ENCODE data around the gene UGDH.
A peak's percentile ranks its signal among the peaks of the same experiment; 100 is the strongest.
"Not testable (repeated sequence)": the region's sequence is repeated elsewhere in the genome, so short reads cannot be mapped to it uniquely, and the experiment has no call there.

The UGDH gene

DNA sequence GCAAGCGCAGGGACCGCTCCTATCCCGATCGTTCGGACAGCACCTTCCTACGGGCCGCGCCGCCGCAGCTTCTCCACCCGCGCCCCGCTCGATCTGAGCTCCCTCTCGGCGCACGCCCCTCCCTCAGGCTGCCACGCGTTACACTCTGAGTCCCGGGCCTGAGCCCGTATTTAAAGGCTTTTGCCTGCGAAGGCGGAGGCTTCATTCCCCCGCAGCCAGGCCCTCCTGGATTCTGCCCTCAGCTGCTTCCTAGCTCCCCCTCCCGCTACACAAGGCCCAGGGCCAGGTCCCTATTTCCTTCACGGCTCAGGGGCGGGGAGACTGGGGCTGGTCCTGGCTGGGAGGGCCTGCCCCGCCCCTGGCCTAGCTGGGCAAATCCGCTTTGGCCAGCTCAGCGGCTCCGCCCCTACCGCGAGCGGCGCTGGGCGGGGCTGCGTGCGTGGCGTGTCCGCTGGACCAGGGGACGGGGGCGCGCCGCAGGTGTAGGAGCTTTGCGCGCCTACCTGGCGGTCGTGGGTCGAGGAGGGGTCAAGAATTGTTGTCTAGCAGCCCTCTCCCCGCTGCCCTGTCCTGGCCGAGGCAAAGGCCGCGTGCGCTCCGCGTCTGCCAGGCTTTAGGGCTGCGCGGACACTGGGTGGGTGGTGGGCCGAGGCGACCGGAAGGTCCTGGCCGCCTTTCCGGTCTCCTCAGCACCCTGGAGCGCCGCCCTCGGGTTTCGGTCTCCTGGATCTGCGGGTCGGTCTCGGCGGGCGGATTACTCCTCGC lies at the start of gene UGDH:
Gene UGDH, minus strand, starts transcription at position 144 of the 765 bp plus-strand sequence. CDS start 5,927 bp downstream, outside the sequence.
- FAIRE-seq (peak; percentile 88), DNase-seq (ENCODE audit: insufficient read length, low spot score) (peak; percentile 97)

DNA sequence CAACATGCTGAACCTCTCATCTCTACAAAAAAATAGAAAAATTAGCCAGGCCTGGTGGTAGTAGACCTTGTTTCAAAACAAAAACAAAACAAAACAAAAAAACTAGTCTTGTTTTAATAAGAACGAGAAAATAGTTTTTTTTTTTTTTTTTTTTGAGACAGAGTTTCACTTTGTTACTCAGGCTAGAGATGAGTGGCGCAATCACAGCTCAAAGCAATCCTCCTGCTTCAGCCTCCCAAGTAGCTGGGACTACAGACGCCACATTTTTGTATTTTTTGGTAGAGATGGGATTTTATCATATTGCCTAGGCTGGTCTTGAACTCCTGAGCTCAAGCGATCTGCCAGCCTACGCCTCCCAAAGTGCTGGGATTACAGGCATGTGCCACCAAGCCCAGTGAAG lies 47.7 kb upstream of the UGDH start:
- no peak for DNase-seq (ENCODE audit: insufficient read length, low spot score)
- FAIRE-seq, result no peak

DNA sequence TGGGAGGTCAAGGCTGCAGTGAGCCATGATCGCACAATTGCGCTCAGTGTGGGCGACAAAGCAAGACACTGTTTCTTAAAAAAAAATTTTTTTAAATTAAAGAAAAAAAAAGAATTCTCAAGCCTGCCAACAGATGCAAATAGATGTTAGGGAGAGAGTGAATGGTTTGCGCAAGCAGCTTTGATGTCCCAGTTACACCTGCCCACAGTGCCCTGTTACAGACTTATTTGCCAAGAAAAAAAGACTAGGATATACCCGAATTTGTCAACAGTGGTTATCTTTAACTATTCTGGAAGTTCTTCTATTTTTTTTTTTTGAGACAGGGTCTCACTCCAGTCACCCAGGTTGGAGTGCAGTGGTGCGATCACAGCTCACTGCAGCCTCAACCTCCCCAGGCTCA lies 44.3 kb upstream of the UGDH start:
- no peak for DNase-seq (ENCODE audit: insufficient read length, low spot score)
- FAIRE-seq, result no peak

DNA sequence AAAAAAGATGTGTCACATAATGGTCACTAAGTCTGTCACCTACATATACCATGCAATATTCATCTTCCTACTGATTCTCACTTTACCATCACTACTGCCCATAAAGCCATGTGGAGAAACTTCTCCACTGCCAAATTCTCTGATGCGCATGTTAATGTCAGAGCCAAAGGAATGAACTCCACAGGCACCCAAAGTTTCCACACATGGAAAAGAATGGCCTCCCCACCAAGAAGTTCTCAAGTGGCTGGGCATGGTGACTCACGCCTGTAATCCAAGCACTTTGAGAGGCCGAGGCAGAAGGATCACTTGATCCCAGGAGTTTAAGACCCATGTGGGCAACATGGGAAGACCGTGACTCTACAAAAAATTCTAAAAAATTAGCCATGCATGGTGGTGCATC lies 43.8 kb upstream of the UGDH start:
- no peak for FAIRE-seq

DNA sequence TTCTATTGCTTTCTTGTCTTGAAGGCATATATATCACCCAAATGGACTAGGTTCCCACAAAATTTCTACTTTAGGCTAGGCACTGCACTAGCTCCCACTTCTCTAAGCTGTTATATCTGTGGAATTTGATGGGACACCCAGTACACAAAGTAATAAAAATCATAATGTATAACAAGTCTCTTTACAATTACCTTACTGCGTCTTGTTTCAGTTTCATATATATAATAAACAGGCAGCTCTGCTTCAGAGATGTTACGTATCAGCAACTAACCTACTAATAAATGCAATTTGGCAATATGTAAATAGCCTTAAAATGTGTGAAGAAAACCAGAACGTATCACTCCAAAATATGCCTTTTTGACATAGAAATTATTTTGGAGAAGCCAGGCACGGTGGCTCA lies 42.0 kb upstream of the UGDH start:
- no peak for FAIRE-seq
- no peak for DNase-seq (ENCODE audit: insufficient read length, low spot score)

More for the DNA sequence above, 43.8 kb upstream of the UGDH start:
- no peak for DNase-seq (ENCODE audit: insufficient read length, low spot score)

DNA sequence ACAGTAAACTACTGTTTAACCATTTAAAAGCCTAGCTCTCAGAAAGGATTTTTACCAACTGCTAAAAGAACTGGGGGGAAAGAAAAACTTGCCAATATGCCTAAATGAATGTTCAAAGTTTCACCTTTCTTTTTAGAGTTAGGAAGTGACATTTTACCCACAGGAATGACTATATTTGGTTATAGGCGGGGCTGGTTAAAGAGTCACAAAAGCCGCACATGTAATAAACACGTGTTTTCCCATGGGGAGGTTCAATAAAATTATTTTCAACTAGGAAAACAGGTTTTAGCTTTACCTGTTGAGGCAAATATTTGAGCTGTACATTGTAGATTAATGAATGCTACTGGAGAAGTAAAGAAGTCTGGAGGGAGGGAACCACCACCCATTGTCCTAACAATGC lies 41.6 kb upstream of the UGDH start:
- DNase-seq (ENCODE audit: insufficient read length, low spot score) (no peak), FAIRE-seq (no peak)

DNA sequence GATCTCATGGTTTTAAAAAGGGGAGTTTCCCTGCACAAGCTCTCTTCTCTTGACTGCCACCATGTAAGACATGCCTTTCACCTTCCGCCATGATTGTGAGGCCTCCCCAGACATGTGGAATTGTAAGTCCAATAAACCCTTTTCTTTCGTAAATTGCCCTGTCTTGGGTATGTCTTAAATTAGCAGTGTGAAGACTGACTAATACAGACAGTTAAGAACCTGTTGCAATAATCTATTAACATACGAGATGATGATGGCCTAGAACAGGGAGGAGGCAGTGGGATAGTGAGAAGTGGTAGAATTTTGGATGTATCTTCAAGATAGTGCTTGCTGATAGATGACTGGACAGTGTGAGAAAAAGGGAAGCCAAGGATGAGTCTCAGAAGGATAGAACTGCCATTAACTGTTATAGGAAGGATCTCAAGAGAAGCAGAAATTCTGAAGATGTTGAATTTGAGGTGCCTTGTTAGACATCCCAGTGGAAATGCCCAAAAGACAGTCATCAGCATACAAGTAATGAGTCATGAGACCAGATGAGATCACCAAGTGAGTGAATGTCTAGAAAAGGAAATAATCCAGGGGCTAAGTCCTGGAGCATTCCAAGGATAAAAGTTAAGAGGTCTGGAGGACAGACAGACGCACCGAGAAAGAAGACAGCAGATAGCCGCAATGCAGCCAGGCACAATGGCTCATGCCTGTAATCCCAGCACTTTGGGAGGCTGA lies 38.8 kb upstream of the UGDH start:
- no peak for FAIRE-seq
- DNase-seq (ENCODE audit: insufficient read length, low spot score), result peak; percentile 41

DNA sequence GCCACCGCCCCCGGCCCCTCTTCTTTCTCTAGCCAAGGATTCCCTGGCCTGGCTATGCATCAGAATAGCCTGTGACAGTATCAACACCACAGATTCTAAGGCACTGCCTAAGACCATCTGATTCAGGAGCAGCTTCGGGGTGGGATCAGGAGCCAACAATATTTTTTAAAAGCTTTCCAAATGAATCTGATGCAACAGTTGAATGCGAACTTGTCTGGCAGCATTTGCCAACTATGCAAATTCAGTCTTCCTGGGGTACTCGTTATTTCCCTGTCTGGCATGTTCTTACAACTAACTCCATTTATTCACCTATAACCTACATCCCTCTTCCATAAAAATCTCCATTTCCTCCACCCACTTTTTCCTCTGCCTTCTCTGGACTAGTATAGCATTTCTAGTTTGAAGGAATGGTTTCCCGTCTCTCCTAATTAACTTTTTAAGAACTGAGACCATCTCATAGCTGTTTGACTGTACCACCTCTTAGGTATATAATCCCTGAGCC lies 36.2 kb upstream of the UGDH start:
- FAIRE-seq (no peak), DNase-seq (ENCODE audit: insufficient read length, low spot score) (no peak)

DNA sequence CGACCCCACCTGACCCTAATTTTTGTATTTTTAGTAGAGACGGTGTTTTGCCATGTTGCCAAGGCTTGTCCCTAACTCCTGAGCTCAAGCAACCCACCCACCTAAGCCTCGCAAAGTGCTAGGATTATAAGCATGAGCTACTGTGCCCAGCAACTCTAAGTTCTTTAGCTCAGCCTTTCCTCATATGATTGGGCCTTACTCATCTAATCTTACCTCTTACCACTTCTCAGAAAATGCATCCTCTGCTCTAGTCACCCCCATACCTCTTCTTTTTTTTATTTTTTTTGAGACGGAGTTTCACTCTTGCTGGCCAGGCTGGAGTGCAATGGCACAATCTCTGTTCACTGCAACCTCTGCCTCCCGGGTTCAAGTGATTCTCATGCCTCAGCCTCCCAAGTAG lies 35.6 kb upstream of the UGDH start:
- FAIRE-seq (no peak), DNase-seq (ENCODE audit: insufficient read length, low spot score) (no peak)

DNA sequence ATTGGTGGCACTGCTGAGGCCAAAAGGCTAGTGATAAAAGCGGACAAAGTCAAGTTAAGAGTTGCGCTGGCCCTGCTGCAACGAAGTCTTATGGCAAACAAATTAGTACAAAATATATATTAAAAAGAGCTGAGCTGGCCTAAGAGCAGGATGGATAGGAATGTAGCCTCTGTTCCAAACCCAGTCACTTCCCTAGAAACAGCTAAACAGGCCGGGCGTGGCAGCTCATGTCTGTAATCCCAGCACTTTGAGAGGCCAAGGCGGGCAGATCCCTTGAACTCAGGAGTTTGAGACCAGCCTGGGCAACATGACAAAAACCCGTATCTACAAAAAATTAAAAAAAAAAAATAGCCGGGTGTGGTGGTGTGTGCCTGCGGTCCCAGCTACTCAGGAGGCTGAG lies 32.4 kb upstream of the UGDH start:
- DNase-seq (ENCODE audit: insufficient read length, low spot score) (no peak), FAIRE-seq (no peak)

DNA sequence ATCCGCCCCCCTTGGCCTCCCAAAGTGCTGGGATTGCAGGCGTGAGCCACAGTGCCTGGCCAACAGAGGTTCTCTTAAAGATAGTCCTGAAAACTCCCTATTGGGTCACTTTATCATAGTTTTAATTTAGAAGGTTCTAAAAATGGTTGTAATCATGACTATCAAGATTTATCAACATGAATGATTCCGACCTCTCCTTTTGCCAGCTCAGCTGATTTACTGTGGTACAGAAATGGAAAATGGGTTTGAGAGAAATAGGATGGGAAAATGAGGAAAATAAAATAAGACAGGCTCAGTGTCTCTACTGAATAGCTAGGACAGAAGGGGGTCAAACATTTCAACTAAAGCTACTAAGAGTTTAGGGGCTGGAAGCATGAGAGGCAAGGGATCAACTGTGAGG lies 28.2 kb upstream of the UGDH start:
- no peak for DNase-seq (ENCODE audit: insufficient read length, low spot score)

DNA sequence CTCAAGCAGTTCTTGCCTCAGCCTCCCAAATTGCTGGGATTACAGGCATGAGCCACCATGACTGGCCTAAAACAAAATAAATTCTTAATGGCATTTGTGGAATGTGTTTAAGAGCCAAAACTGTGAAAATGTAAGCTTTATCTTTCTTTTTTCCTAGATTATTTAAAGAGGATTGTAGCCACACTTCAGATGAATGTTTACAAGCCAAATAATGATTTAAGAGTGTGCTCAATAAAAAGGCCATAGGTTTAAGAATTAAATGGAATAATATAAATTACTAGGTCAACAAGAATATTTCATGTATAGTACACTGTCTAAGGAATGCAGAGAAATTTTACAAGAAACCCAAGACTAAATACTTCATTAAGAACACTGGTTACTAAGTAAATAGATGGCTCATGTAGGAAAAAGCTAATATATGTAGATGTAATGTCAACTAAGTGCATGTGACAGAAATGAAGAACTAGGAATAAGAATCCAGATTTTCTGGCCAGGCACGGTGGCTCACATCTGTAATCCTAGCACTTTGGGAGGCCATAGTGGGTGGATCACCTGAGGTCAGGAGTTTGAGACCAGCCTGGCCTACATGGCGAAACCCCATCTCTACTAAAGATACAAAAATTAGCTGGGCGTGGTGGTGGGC lies 21.3 kb upstream of the UGDH start:
- FAIRE-seq (no peak), DNase-seq (ENCODE audit: insufficient read length, low spot score) (no peak)

More for the DNA sequence above, 28.2 kb upstream of the UGDH start:
- FAIRE-seq, result no peak

DNA sequence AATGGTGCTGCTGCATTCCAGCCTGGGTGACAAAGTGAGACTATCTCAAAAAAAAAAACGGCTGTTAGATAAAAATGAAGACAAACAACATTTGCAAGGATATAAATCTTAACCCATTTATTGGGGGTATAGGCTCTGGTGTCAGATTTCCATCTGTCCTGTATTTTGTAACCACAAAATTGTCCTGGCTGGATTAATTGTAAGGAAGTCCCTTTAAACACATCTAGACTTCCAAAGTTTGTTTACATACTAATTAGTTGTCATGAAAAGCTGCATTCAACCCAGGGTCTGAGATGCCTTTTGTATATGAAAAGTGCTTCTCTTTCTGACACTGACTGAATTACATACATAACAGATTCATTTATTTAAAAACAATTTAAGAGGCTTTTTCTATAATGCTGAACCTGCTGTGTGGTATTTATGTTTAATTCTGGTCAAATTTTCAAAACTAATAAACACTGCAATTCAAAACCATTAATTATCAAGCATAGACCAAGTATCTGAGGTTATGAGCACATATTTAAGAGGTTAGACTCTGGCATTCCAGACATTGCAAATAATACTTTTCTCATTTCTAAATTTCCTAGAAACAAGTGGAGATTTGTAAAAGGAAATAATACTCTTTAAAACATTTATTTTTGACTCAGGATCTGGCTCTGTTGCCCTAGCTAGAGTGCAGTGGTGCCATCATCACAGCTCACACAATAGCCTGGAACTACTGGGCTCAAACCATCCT lies 17.5 kb upstream of the UGDH start:
- no peak for DNase-seq (ENCODE audit: insufficient read length, low spot score)
- FAIRE-seq, result no peak

DNA sequence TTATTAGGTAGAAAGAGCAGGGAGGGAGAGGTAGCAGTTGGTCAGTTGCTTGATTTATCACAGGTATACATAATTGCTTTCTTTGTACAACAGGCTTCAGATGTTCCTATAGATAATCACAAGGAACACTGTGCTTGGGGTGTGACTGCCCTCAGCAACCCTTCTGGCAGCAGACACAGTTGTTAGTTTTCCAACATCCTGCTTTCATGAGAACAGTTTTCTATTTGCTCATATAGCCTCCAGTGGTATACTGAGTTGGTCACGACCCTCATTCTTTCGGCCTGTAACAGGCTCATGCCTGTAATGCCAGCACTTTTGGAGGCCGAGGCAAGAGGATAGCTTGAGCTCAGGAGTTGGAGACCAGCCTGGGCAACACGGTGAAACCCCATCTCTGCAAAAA lies 16.8 kb upstream of the UGDH start:
- not testable (repeated sequence) for DNase-seq (ENCODE audit: insufficient read length, low spot score); FAIRE-seq

DNA sequence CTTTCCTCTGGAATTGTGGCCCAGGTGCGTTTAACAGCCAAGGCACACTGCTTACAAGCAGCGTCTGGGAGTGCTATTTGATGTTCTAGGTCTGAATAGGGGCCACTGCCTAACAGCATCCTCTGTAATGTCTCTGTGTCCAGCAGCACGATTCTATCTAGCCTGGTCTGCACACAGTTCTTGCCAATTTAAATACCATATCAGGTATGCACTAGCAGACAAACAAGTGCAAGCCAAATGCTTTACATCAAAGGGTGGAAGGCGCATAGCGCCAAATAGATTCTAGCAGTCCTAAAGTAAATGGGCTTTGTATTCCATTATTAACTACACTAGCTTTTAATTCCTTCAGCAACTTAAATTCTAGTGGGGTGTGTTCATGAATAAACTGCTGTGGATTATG lies 15.8 kb upstream of the UGDH start:
- DNase-seq (ENCODE audit: insufficient read length, low spot score), result no peak
- FAIRE-seq, result no peak

DNA sequence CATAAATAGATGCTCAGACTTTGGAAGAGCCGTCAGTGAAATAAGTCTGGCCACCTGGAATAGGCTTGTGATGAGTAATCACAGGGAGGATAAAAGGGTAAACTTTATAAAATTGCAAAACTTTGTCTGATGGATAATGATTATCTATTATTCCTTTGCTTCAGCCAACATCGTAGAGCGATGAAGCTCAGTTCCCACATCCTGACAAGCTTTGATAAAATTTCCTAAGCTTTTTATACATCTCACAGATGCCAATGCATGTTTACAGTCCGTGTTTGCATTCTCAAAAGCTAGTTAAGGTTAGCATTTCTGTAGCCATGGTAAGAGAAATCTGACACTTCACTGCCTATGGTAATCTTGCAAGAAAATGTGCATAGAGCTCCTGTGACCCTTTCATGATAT lies 15.4 kb upstream of the UGDH start:
- FAIRE-seq (no peak), DNase-seq (ENCODE audit: insufficient read length, low spot score) (no peak)

DNA sequence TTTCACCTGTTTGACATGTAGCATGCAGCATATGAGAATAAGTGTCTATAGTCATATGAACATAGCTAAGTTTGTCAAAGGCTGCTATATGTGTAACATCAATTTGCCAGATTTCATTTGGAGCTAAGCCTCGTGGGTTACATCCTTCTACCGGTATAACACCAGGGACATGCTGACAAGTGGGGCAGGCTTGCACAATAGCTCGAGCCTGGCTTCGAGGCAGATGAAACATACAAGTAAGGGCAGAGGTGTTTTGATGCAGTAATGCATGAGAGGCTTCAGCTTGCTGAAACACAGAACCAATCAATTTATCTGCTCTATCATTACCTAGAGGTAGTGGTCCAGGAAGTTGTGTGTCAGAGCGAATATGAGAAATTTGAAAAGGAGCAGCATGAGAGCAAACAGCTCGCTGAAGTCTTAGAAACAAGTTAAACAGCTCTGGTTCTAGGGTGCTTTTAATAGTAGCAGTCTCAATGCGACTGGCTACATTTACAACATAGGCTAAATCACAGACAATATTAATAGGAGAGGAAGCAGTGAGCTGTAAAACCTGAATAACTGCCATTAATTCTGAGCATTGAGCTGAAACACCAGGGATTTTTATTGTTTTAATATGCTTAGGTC lies 14.9 kb upstream of the UGDH start:
- no peak for FAIRE-seq
- DNase-seq (ENCODE audit: insufficient read length, low spot score), result no peak

DNA sequence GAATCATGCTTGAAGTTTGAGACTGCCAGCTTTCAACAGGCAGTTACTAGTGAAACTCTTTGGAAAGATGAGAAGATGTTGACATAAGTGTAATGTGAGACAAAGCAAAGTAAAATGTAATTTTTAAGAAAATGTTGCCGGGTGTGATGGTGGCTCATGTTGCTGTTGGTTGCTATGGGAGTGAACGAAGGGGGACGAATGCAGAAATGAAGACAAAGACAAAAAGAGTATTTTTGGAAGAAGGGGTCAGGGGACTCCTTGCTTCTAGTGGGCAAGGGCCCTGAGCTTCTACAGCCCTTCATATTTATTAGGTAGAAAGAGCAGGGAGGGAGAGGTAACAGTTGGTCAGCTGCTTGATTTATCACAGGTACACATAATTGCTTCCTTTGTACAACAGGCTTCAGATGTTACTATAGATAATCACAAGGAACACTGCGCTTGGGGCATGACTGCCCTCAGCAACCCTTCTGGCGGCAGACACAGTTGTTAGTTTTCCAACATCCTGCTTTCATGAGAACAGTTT lies 11.9 kb upstream of the UGDH start:
- no peak for DNase-seq (ENCODE audit: insufficient read length, low spot score)
- no peak for FAIRE-seq

DNA sequence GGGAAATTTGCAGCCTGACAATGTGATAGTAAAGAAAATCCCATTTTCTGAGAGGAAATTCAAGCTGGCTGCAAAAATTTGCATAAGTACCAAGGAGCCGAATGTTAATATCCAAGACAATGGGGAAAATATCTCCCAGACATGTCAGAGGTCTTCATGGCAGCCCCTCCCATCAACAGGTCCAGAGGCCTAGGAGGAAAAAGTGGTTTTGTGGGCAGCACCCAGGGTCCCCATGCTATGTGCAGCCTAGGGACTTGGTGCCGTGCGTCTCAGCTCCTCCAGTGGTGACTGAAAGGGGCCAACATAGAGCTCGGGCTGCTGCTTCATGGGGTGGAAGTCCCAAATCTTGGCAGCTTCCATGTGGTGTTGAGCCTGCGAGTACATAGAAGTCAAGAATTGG lies 6.3 kb upstream of the UGDH start:
- DNase-seq (ENCODE audit: insufficient read length, low spot score) (no peak), FAIRE-seq (no peak)

DNA sequence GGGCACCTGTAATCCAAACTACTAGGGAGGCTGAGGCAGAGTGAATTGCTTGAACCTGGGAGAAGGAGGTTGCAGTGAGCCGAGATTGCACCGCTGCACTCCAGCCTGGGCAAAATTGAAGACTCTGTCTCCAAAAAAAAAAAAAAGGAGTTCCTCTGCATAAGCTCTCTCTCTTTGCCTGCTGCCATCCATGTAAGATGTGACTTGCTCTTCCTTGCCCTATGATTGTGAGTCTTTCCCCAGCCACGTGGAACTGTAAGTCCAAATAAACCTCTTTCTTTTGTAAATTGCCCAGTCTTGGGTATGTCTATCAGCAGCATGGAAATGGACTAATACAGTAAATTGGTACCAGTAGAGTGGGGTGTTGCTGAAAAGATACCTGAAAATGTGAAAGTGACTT lies 5.0 kb upstream of the UGDH start:
- not testable (repeated sequence) for FAIRE-seq; DNase-seq (ENCODE audit: insufficient read length, low spot score)

All from HTR-8/SVneo (cell line).